H1 (cell line): ENCODE data around the gene FAM162A.

Experiments used
- EP300 ChIP-seq, 2 experiments: IDR thresholded peaks; 1 replicate in 1 of 2; 2 replicates in 1 of 2; pipeline ENCODE4 v1.6.1; 2011 to 2012; ENCODE audit warnings: low read depth in 2 of 2, low read length in 2 of 2, mild to moderate bottlenecking in 2 of 2, borderline replicate concordance in 1 of 2, inconsistent platforms in 1 of 2, moderate library complexity in 1 of 2
- EZH2 ChIP-seq: fragments of 200-600 bp; sonication (generic); IDR thresholded peaks from 2 replicates; pipeline ENCODE4 v1.7.1; 2012; ENCODE audit warnings: low read depth, mild to moderate bottlenecking, moderate library complexity, low read length, inconsistent platforms; ENCODE audit not compliant: severe bottlenecking
- SUZ12 ChIP-seq: fragments of 200-600 bp; sonication (generic); IDR thresholded peaks from 2 replicates; pipeline ENCODE4 v1.6.1; 2012; ENCODE audit warnings: mild to moderate bottlenecking, inconsistent platforms, low read length, moderate library complexity, mixed read lengths
- TAF1 ChIP-seq: IDR thresholded peaks from 2 replicates; pipeline ENCODE4 v1.6.1; 2011; ENCODE audit warnings: mild to moderate bottlenecking, low read depth, low read length
- USF2 ChIP-seq: IDR thresholded peaks from 2 replicates; pipeline ENCODE4 v1.6.1; 2011; ENCODE audit warnings: low read length, improper control_type of control experiment
- TF ChIP-seq, protein P1 (sequence below), 3 experiments: IDR thresholded peaks; 1 replicate in 2 of 3; 2 replicates in 1 of 3; pipeline versions ENCODE4 v1.5.1 to v1.6.1; 2011; ENCODE audit warnings: low read length in 3 of 3, mild to moderate bottlenecking in 3 of 3, inconsistent platforms in 2 of 3, low read depth in 1 of 3, moderate library complexity in 1 of 3; ENCODE audit not compliant: insufficient read depth in 1 of 3; ENCODE audit errors: control extremely low read depth in 1 of 3

DNA sequence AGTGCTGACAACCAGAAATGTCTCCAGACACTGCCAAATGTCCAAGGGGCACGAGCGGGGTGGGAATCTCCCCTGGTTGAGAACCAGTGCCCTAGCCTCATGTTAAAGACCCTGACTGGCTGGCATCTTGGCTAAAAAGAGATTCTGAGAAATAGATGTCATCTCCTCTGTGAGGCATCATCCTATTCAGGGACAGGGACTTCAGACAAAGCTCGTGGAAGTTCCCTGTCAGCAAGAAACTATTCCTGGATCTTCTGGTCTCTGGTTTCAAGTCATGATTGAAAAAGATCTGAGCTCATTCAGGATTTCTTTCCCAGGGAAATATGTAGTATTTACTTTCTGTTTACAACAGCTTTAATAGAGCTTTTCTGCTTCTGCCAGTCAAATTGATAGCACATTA lies 21.0 kb downstream of the FAM162A start:
- TF ChIP-seq, protein P1, sequence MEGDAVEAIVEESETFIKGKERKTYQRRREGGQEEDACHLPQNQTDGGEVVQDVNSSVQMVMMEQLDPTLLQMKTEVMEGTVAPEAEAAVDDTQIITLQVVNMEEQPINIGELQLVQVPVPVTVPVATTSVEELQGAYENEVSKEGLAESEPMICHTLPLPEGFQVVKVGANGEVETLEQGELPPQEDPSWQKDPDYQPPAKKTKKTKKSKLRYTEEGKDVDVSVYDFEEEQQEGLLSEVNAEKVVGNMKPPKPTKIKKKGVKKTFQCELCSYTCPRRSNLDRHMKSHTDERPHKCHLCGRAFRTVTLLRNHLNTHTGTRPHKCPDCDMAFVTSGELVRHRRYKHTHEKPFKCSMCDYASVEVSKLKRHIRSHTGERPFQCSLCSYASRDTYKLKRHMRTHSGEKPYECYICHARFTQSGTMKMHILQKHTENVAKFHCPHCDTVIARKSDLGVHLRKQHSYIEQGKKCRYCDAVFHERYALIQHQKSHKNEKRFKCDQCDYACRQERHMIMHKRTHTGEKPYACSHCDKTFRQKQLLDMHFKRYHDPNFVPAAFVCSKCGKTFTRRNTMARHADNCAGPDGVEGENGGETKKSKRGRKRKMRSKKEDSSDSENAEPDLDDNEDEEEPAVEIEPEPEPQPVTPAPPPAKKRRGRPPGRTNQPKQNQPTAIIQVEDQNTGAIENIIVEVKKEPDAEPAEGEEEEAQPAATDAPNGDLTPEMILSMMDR (IDR thresholded peaks at IDR 0.05; ENCODE audit: control extremely low read depth in 1 of 3, insufficient read depth in 1 of 3, low read depth in 1 of 3, low read length in 3 of 3): no peak
- TF ChIP-seq EZH2: no peak
- no peak for TF ChIP-seq SUZ12
- no peak for TF ChIP-seq TAF1
- TF ChIP-seq EP300 (IDR thresholded peaks at IDR 0.05; ENCODE audit: borderline replicate concordance in 1 of 2, low read depth in 2 of 2, low read length in 2 of 2): no peak
- TF ChIP-seq USF2: no peak
